HG02588 (cell line): Measurements from ENCODE around the gene SF3A2.
A peak's percentile ranks its signal among the peaks of the same experiment; 100 is the strongest.
"Not testable (repeated sequence)": the region's sequence is repeated elsewhere in the genome, so short reads cannot be mapped to it uniquely, and the experiment has no call there.

ENCODE experiments used
- ATAC-seq: cut with Tn5 transposase; IDR thresholded peaks from one replicate; pipeline ENCODE4 v1.9.1; 2021; ENCODE audit warnings: mild to moderate bottlenecking, moderate library complexity; ENCODE audit not compliant: unreplicated experiment

SF3A2 gene

DNA sequence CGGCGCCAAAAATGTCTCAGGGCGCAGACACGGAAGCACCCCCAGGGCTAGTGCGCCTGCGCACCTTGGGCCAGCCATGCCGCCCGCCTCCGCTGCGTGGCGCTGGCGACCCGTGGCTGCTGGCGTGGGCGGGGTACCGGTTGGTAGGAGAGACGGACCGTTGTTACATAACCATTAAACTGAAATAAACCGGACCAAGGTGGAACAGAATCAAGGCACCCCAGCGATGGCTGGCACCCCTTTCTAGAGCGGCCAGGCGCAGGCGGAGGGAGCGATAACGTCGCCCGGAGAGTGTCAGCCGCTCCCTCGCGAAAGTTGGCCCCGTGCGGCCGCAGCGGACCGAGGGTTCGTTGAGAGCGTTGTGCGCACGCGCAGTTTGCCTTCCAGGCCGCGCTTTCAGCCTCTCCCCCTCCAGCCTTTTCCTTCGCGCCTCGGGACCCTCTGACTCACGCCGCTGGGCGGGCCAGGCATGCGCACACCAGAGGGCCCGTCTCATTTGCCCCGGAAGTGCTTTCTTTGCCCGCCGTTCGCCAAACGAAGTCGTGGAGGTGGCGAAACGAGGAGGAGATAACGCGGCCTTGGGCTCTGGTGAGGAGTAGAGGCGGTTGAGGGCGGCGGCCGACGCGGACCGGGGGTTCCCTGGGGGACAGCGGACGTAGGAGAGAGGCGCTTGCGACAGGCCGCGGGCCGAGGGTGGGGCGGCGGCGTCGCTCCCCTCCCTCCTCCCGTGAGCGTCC is at the start of gene SF3A2, which contains the start of gene PLEKHJ1:
Gene SF3A2 (plus strand): TSS at position 511 of the 737 bp plus-strand sequence. CDS start 6,595 bp downstream, outside the sequence.
Gene PLEKHJ1 (minus strand): TSS at position 16 of the 737 bp plus-strand sequence. CDS start 81 bp downstream, outside the sequence.
- ATAC-seq, result peak; percentile 68

GRCh38 chr19:2187159-2187558 is 49.5 kb upstream of the SF3A2 start:
- no peak for ATAC-seq

GRCh38 chr19:2188708-2189385 is 47.8 kb upstream of the SF3A2 start:
- ATAC-seq, result no peak

DNA sequence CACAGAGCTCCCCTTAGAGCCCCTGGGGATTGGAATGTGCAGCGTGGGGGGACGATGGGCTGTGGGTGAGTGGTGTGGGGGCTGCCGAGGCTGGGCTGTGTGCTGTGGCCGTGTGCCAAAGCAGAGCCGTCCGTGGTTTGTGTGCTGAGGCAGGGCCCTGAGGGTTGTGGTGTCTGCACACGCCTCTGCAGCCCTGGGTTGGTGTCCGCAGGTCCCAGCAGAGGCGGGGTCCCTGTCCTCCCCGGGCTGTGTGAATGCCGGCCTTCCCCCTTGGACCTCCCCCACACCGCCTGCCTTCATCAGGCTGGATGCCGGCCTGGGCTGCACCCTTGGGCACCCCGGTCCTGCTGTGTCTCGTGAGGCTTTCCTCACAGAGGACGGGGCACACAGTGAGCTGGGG is 46.7 kb upstream of the SF3A2 start:
- no peak for ATAC-seq

DNA sequence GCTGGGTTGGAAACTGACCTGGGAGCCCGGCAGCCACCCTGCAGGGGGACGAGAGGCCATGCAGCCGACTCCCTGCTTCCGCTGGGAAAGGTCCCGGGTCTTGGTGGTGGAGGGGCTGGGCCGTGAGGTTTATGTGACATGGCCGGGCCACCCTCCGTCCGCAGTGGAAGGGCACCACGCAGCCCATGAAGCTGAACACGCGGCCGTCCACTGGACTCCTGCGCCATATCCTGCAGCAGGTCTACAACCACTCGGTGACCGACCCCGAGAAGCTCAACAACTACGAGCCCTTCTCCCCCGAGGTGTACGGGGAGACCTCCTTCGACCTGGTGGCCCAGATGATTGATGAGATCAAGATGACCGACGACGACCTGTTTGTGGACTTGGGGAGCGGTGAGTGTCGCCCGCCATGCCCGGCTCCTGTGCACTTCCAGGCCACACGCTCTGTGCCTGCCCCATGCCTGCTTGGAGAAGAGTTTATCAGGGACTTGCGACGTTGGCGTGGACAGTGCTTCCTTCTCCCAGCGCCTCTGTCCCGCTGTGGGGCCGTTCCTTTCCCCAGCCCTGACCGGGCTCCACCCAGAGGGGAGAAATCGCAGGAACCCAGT is 45.7 kb upstream of the SF3A2 start:
- no peak for ATAC-seq

- no peak for ATAC-seq
Observed at GRCh38 chr19:2191456-2192310, 44.9 kb upstream of the SF3A2 start.

DNA sequence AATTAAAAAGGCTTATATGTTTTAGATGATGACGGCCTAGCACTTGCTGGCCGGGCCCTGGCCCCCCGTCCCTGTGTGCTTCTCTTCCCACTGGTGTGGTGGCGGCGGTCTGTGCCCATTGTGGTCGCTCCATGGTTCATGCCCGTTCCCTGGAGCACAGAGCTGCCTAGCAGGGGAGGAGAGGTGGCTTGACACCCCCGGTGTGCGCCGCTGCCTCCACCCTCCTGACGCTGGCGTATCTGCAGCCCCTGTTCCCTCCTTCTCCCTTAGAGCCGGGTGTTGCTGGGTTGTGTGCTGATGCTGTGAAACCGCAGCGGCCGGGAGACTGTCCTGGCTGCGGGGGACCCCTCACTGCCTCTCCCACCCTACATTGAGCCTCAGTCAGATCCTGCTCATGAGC is 43.8 kb upstream of the SF3A2 start:
- no peak for ATAC-seq

- ATAC-seq, result no peak
Observed at GRCh38 chr19:2193807-2194206, 42.8 kb upstream of the SF3A2 start.

GRCh38 chr19:2194513-2195078 is 42.0 kb upstream of the SF3A2 start:
- ATAC-seq, result no peak

DNA sequence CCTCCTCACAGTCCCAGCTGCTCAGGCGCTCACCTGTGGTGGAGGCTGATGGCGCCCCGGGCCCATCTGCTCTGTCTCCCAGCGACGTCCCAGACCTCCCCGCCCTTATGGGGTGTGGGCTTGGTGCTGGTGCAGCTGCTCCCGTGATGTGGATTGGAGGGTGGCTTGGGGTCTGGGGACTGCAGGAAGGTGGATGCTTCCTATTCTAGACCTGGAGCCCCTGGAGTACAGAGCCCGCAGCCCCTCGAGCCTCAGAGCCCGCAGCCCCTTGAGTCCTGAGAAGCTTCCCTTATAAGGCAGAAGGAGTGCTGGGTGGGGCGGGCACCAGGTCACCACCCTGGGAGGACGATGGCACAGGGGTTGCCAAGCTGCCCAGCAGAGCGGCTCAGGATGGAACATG is 41.3 kb upstream of the SF3A2 start:
- ATAC-seq, result no peak

- no peak for ATAC-seq
Observed at GRCh38 chr19:2195914-2196313, 40.7 kb upstream of the SF3A2 start.

- ATAC-seq, result no peak
Observed at GRCh38 chr19:2197270-2197669, 39.4 kb upstream of the SF3A2 start.

GRCh38 chr19:2198317-2198716 is 38.3 kb upstream of the SF3A2 start:
- ATAC-seq, result no peak

DNA sequence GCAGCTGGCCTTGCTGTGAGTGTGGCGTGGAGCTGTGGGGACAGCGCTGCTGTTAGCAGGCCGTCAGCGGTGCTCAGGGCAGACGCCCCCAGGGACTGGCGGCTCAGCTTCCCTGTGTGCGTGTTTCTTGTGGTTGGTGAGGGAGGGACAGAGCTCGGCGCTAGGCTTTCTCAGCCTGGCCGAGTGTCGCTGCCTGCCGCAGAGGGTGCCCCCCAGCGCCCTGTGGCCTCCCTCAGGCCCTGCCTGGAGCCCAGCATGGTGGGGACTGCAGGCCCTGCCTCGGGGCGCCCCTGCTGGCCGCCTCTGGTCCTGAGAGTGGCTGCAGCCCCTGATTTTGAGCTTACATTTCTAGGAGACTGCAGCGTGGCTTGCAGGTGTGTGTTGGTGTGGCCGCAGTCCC is 37.4 kb upstream of the SF3A2 start:
- no peak for ATAC-seq

DNA sequence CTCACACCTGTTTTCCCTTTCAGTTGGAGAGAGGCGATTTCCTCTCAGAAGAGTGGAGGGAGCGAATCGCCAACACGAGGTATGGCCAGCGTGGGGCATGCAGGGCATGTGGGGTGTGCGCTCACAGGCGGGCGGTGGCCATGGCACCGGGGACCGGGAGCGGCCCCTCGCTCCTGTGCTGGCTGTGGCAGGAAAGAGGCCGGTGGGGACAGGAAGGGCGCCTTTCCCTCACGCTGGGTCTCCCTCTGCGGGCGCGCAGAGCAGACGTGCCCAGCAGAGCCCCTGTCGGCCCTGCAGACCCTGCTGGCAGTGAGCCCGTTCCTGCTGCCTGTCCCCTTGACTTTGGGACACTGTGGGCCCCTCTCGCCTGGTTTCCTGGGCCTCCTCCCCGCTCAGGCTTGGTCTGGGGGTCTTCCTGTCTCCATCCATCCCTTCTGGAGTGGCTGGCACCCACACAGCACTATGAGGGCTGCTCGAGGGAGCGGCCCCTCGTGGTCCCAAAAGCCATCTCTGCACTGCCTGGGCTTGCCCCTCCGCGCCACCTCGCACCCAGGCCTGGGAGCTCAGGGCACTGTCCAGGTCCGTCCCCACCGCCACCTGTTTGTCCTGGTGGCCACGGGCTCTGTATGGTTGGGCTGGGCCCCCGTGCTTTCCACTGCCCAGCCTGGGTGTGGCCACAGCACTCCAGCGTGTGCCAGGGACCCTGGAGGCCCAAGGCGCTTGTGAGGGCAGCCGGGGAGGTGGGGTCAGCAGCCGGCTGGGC is 36.6 kb upstream of the SF3A2 start:
- no peak for ATAC-seq

DNA sequence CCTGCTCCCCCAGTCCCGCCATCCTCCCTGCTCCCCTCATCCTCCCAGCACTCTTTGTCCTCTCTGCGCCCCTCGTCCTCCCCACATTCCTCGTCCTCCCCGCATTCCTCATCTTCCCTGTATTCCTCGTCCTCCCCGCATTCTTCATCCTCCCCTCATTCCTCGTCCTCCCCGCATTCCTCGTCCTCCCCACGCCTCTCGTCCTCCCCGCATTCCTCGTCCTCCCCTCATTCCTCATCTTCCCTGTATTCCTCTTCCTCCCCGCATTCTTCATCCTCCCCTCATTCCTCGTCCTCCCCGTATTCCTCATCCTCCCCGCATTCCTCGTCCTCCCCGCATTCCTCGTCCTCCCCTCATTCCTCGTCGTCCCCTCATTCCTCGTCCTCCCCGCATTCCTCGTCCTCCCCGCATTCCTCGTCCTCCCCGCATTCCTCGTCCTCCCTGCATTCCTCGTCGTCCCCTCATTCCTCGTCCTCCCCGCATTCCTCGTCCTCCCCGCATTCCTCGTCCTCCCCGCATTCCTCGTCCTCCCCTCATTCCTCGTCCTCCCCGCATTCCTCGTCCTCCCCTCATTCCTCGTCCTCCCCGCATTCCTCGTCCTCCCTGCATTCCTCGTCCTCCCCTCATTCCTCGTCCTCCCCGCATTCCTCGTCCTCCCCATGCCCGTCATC is 35.9 kb upstream of the SF3A2 start:
- ATAC-seq, result not testable (repeated sequence)

- ATAC-seq, result no peak
Observed at GRCh38 chr19:2201473-2202148, 35.0 kb upstream of the SF3A2 start.

DNA sequence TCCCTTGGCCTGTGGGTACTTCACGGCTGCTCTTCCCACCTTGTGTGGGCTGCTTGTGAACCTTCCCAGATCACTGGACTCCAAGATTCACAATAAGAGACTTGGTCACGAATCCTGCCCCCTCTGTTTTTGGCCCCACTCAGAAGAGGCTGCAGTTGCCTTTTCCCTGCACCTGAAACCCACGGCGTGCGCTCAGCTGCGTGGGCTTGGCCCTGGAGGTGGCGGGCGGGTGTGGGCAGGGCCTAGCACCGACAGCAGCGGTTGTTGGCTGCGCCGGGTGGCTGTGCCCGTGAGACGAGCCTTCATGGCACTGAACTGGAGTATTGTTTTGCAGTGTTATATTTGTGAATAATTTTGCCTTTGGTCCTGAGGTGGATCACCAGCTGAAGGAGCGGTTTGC is 34.3 kb upstream of the SF3A2 start:
- no peak for ATAC-seq

GRCh38 chr19:2207008-2207407 is 29.6 kb upstream of the SF3A2 start:
- ATAC-seq, result no peak
